ENCODE data around the gene SDS.

DNA sequence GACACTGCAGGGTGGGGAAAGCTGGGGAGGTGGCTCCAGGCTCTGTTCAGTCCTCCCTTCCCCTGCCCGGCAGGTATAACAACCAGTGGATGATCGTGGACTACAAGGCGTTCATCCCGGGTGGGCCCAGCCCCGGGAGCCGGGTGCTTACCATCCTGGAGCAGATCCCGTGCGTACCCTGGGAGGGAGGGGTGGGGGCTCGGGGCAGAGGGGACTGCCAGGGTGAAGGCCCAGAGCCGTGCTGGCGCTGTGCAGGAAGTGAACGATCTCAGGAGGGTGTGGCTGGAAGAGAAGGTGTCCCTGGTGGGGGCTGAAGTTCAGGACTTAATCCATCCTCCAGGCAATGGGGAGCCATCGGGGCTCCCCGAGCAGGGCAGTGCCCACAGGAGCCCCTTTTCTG lies 18.9 kb downstream of the SDS start:
- no peak for TF ChIP-seq POLR2A (IDR thresholded peaks at IDR 0.05)
- TF ChIP-seq, protein P1, sequence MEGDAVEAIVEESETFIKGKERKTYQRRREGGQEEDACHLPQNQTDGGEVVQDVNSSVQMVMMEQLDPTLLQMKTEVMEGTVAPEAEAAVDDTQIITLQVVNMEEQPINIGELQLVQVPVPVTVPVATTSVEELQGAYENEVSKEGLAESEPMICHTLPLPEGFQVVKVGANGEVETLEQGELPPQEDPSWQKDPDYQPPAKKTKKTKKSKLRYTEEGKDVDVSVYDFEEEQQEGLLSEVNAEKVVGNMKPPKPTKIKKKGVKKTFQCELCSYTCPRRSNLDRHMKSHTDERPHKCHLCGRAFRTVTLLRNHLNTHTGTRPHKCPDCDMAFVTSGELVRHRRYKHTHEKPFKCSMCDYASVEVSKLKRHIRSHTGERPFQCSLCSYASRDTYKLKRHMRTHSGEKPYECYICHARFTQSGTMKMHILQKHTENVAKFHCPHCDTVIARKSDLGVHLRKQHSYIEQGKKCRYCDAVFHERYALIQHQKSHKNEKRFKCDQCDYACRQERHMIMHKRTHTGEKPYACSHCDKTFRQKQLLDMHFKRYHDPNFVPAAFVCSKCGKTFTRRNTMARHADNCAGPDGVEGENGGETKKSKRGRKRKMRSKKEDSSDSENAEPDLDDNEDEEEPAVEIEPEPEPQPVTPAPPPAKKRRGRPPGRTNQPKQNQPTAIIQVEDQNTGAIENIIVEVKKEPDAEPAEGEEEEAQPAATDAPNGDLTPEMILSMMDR (IDR thresholded peaks at IDR 0.05): no peak

All from adrenal gland (tissue), 5 donors.